Liver (tissue), 9 donors: ENCODE data around the gene KCTD5. TPM values are rescaled to one million over a fixed set of nuclear protein-coding genes. Genes with fewer than 3 reads are reported as not detected.

Experiments
- DNase-seq: peaks from one replicate; pipeline ENCODE4 v3.0.0-alpha.2; 2017; ENCODE audit warnings: low spot score
- H3K27ac ChIP-seq, 2 donors: one replicate each; pipeline ENCODE4 v1.7.0; 2013; ENCODE audit warnings: inconsistent platforms in 2 of 2, low read length in 2 of 2, control low read depth in 1 of 2, low read depth in 1 of 2, mild to moderate bottlenecking in 1 of 2
- H3K27me3 ChIP-seq, 4 donors: one replicate each; pipeline versions ENCODE4 v1.6.1 to v1.7.0; 2013; ENCODE audit warnings: low read length in 3 of 4, inconsistent platforms in 1 of 4, mild to moderate bottlenecking in 1 of 4, moderate library complexity in 1 of 4; ENCODE audit not compliant: control insufficient read depth in 4 of 4, insufficient read depth in 4 of 4
- H3K36me3 ChIP-seq, 4 donors: one replicate each; pipeline versions ENCODE4 v1.6.1 to v1.7.0; 2013; ENCODE audit warnings: low read length in 3 of 4, mild to moderate bottlenecking in 3 of 4, low read depth in 1 of 4, moderate library complexity in 1 of 4; ENCODE audit not compliant: control insufficient read depth in 4 of 4, insufficient read depth in 3 of 4
- H3K4me1 ChIP-seq, 4 donors: one replicate each; pipeline versions ENCODE4 v1.6.1 to v1.7.0; 2013; ENCODE audit warnings: low read length in 3 of 4, mild to moderate bottlenecking in 3 of 4, moderate library complexity in 1 of 4; ENCODE audit not compliant: control insufficient read depth in 4 of 4, insufficient read depth in 4 of 4
- H3K4me3 ChIP-seq, 3 donors: one replicate each; pipeline versions ENCODE4 v1.6.1 to v1.7.0; 2013; ENCODE audit warnings: low read length in 3 of 3, control low read depth in 1 of 3, low read depth in 1 of 3, mild to moderate bottlenecking in 1 of 3
- H3K9ac ChIP-seq, 2 donors: one replicate each; pipeline ENCODE4 v1.7.0; 2013; ENCODE audit warnings: low read length in 2 of 2, mild to moderate bottlenecking in 2 of 2, moderate library complexity in 2 of 2, control low read depth in 1 of 2, low read depth in 1 of 2
- H3K9me3 ChIP-seq, 4 donors: one replicate each; pipeline versions ENCODE4 v1.6.1 to v1.7.0; 2013; ENCODE audit warnings: low read length in 3 of 4; ENCODE audit not compliant: control insufficient read depth in 4 of 4
- ATF3 ChIP-seq: IDR thresholded peaks from 2 replicates; pipeline ENCODE4 v1.6.1; 2016; ENCODE audit warnings: antibody characterized with exemption
- EGR1 ChIP-seq, 2 donors: IDR thresholded peaks; 2 replicates each; pipeline ENCODE4 v1.6.1; 2016 to 2018; ENCODE audit warnings: antibody characterized with exemption in 2 of 2, low read depth in 2 of 2
- GABPA ChIP-seq, 2 donors: IDR thresholded peaks in 1 of 2; conservative IDR thresholded peaks in 1 of 2; 2 replicates each; pipeline ENCODE4 v1.6.1; 2016; ENCODE audit warnings: antibody characterized with exemption in 2 of 2, mild to moderate bottlenecking in 1 of 2, moderate library complexity in 1 of 2
- HNF4A ChIP-seq, 2 donors: conservative IDR thresholded peaks; 2 replicates each; pipeline ENCODE4 v1.6.1; 2016; ENCODE audit warnings: antibody characterized with exemption in 2 of 2, mild to moderate bottlenecking in 2 of 2
- HNF4G ChIP-seq: IDR thresholded peaks from 2 replicates; pipeline ENCODE4 v1.6.1; 2016; ENCODE audit warnings: antibody characterized with exemption
- JUND ChIP-seq, 2 donors: IDR thresholded peaks; 2 replicates each; pipeline ENCODE4 v1.6.1; 2016; ENCODE audit warnings: antibody characterized with exemption in 2 of 2
- NR2F2 ChIP-seq: IDR thresholded peaks from 2 replicates; pipeline ENCODE4 v1.6.1; 2016; ENCODE audit warnings: antibody characterized with exemption
- RAD21 ChIP-seq, 2 donors: IDR thresholded peaks; 2 replicates each; pipeline ENCODE4 v1.6.1; 2016; ENCODE audit warnings: antibody characterized with exemption in 2 of 2, mild to moderate bottlenecking in 2 of 2
- REST ChIP-seq: IDR thresholded peaks from 2 replicates; pipeline ENCODE4 v1.6.1; 2016; ENCODE audit warnings: antibody characterized with exemption, mild to moderate bottlenecking
- RXRA ChIP-seq, 2 donors: IDR thresholded peaks; 2 replicates each; pipeline ENCODE4 v1.6.1; 2017 to 2018; ENCODE audit warnings: antibody characterized with exemption in 2 of 2, mild to moderate bottlenecking in 1 of 2
- SP1 ChIP-seq: IDR thresholded peaks from 2 replicates; pipeline ENCODE4 v1.6.1; 2018; ENCODE audit warnings: antibody characterized with exemption, mild to moderate bottlenecking
- YY1 ChIP-seq: IDR thresholded peaks from 2 replicates; pipeline ENCODE4 v1.6.1; 2016; ENCODE audit warnings: antibody characterized with exemption, mild to moderate bottlenecking
- WGBS: extraction: QIAGEN DNeasy Blood & Tissue Kit; methylation state at CpG from one replicate; pipeline ENCODE4 v1.1.7; 2013; 5-methylcytosine and 5-hydroxymethylcytosine counted together
- polyA plus RNA-seq, 2 donors: library from polyadenylated mRNA; stranded (reverse) in 1 of 2; unstranded in 1 of 2; fragments of 200-250 nt in 1 of 2; fragments of >200 nt in 1 of 2; fragmentation: Nextera tagmentation in 1 of 2; extraction: Ambion mirVana in 1 of 2; gene quantifications; one replicate each; pipeline versions ENCODE4 v1.2.1 to v1.2.3, GENCODE V29; 2013 to 2015
- total RNA-seq, 2 donors: library from RNA; depleted of rRNA; stranded (reverse); fragments of >200 nt; gene quantifications; one replicate each; pipeline ENCODE4 v1.2.3, GENCODE V29; 2014
- donor health status: healthy.
- donor health status: healthy.
- donor health status: healthy.
- donor health status: healthy.
- donor health status: healthy.

The KCTD5 gene
- total and polyA plus RNA-seq, 4 donors, result 8.3 to 14.2 (median 11.5) TPM

GRCh38 chr16:2734844-2735515, 52.7 kb downstream of the KCTD5 start:
- Histone ChIP-seq H3K4me1 (no peaks in the 10 kb centered on the region), H3K27ac (no peak overlapping the region), H3K9ac (no peak overlapping the region), H3K36me3 (no peaks in the 10 kb centered on the region), H3K4me3 (no peak overlapping the region), H3K9me3 (no peaks in the 10 kb centered on the region), H3K27me3 (no peaks in the 10 kb centered on the region)
- WGBS, result 76% methylated on average over 10 of the region's 10 CpGs
- no peak for TF ChIP-seq HNF4G
- no peak for TF ChIP-seq RXRA (IDR thresholded peaks at IDR 0.05)
- no peak for TF ChIP-seq YY1
- no peak for TF ChIP-seq HNF4A (conservative IDR thresholded peaks at IDR 0.05)
- no peak for TF ChIP-seq GABPA (IDR thresholded peaks at IDR 0.05 in 1 of 2, conservative IDR thresholded peaks at IDR 0.05 in 1 of 2)
- TF ChIP-seq SP1, result no peak
- TF ChIP-seq EGR1 (IDR thresholded peaks at IDR 0.05; ENCODE audit: low read depth in 2 of 2), result no peak
- TF ChIP-seq REST, result no peak
- no peak for TF ChIP-seq NR2F2
- no peak for DNase-seq

GRCh38 chr16:2736476-2737237, 54.3 kb downstream of the KCTD5 start:
- H3K9me3 ChIP-seq, result no peaks in the 10 kb centered on the region
- no peaks in the 10 kb centered on the region for H3K36me3 ChIP-seq
- no peaks in the 10 kb centered on the region for H3K27me3 ChIP-seq
- WGBS, result 93% methylated on average over 11 of the region's 11 CpGs
- DNase-seq, result no peak
- TF ChIP-seq ATF3, result no peak
- TF ChIP-seq RAD21 (IDR thresholded peaks at IDR 0.05), result no peak
- no peak overlapping the region for H3K9ac ChIP-seq
- H3K4me1 ChIP-seq, result no peaks in the 10 kb centered on the region
- H3K27ac ChIP-seq, result no peak overlapping the region
- H3K4me3 ChIP-seq, result no peak overlapping the region

- no peaks in the 10 kb centered on the region for H3K36me3 ChIP-seq
- DNase-seq, result no peak
- no peaks in the 10 kb centered on the region for H3K27me3 ChIP-seq
Observed at GRCh38 chr16:2737238-2737605, 54.9 kb downstream of the KCTD5 start.

More at GRCh38 chr16:2737238-2737605, 54.9 kb downstream of the KCTD5 start:
- H3K4me1 ChIP-seq, result no peaks in the 10 kb centered on the region
- WGBS, result 92% methylated on average over 5 of the region's 5 CpGs
- H3K9ac ChIP-seq, result no peak overlapping the region
- TF ChIP-seq JUND (IDR thresholded peaks at IDR 0.05) (no peak), HNF4A (conservative IDR thresholded peaks at IDR 0.05) (no peak)
- H3K4me3 ChIP-seq, result no peak overlapping the region
- no peak overlapping the region for H3K27ac ChIP-seq
- H3K9me3 ChIP-seq, result no peaks in the 10 kb centered on the region
